GM19463 (cell line): Measurements from ENCODE around the gene TNPO3.

Experiments
- ATAC-seq: cut with Tn5 transposase; IDR thresholded peaks from one replicate; pipeline ENCODE4 v1.9.1; 2021; ENCODE audit warnings: mild to moderate bottlenecking, moderate library complexity; ENCODE audit not compliant: unreplicated experiment

TNPO3 gene

GRCh38 chr7:129054438-129055293 is at the start of gene TNPO3:
TSS of gene TNPO3 (minus strand) at chr7:129055111. CDS start at chr7:129054770, 341 bp downstream.
- peak; percentile 82 for ATAC-seq

- ATAC-seq = no peak
These were observed 48.8 kb upstream of the TNPO3 start for GRCh38 chr7:129103561-129104324.

- ATAC-seq = no peak
These were observed 46.8 kb upstream of the TNPO3 start for GRCh38 chr7:129101746-129102145.

GRCh38 chr7:129100827-129101166 is 45.9 kb upstream of the TNPO3 start:
- no peak for ATAC-seq

- ATAC-seq = no peak
These were observed 43.6 kb upstream of the TNPO3 start for GRCh38 chr7:129098409-129099084.

- ATAC-seq = peak; percentile 83
These were observed 40.3 kb upstream of the TNPO3 start for GRCh38 chr7:129095258-129095657.

GRCh38 chr7:129094501-129094900 is 39.6 kb upstream of the TNPO3 start:
- ATAC-seq = no peak

GRCh38 chr7:129093867-129094456 is 39.1 kb upstream of the TNPO3 start:
- ATAC-seq = no peak

- no peak for ATAC-seq
These were observed 36.6 kb upstream of the TNPO3 start for GRCh38 chr7:129091484-129092002.

GRCh38 chr7:129090300-129090907 is 35.5 kb upstream of the TNPO3 start:
- no peak for ATAC-seq

- peak; percentile 81 for ATAC-seq
These were observed 34.8 kb upstream of the TNPO3 start for GRCh38 chr7:129089521-129090212.

- ATAC-seq = no peak
These were observed 30.1 kb upstream of the TNPO3 start for GRCh38 chr7:129084801-129085551.

GRCh38 chr7:129083525-129083924 is 28.6 kb upstream of the TNPO3 start:
- no peak for ATAC-seq

GRCh38 chr7:129078455-129078854 is 23.5 kb upstream of the TNPO3 start:
- ATAC-seq = no peak

GRCh38 chr7:129076886-129077285 is 22.0 kb upstream of the TNPO3 start:
- ATAC-seq = no peak

- ATAC-seq = no peak
These were observed 20.1 kb upstream of the TNPO3 start for GRCh38 chr7:129074994-129075393.

- ATAC-seq = no peak
These were observed 19.5 kb upstream of the TNPO3 start for GRCh38 chr7:129074361-129074871.

- no peak for ATAC-seq
These were observed 18.8 kb upstream of the TNPO3 start for GRCh38 chr7:129073738-129074137.

- no peak for ATAC-seq
These were observed 18.3 kb upstream of the TNPO3 start for GRCh38 chr7:129073204-129073603.
